Hematopoietic multipotent progenitor cell (in vitro differentiated cells): ENCODE results near the gene TPGS2. TPM values are rescaled to one million over a fixed set of nuclear protein-coding genes. Genes with fewer than 3 reads are reported as not detected.
"Not testable (repeated sequence)": the region's sequence is repeated elsewhere in the genome, so short reads cannot be mapped to it uniquely, and the experiment has no call there.

Experiments used
- DNase-seq, 3 donors: peaks; one replicate each; pipeline ENCODE4 v3.0.0-alpha.2; 2011 to 2015; ENCODE audit warnings: low read depth in 2 of 3, low spot score in 2 of 3
- total RNA-seq: library from RNA; depleted of rRNA; stranded (reverse); fragments of >200 nt; gene quantifications from one replicate; pipeline ENCODE4 v1.2.3, GENCODE V29; 2012

The TPGS2 gene
- total RNA-seq, 1 donor: 86.7 TPM

DNA sequence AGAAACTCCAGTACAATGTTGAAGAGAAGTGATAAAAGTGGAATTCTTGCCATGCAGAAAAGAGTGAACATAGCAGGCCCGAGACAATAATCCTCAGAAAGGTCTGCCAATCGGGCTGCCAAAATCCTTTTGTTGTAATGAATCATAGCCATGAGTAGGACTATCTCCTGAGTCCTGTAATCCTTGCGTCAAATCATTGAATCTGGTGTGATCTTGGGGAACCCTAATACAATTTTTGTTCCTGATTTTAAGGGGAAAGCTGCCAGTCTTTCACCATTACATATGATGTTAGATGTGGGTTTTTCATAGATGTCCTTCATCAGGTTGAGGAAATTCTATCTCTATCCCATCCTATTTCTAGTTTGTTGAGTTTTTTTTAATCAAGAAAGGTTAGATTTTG lies 2.2 kb downstream of the TPGS2 start:
- no peak for DNase-seq

DNA sequence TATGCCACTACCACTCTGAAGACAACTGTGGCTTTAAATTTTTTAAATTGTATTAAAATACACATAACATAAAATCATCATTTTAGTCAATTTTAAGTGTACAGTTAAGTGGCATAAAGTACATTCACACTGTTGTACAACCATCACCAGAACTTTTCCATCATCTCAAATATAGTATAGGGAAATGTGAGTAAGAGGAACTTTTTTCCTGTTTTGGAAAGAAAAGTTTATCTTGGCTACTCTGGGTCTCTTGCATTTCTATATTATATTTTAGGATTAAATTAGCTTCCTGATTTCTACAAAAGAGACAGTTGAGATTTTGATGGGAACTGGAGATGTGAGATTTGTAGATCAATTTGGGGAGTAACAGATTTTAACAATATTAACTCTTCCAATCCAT lies 3.3 kb downstream of the TPGS2 start:
- no peak for DNase-seq

DNA sequence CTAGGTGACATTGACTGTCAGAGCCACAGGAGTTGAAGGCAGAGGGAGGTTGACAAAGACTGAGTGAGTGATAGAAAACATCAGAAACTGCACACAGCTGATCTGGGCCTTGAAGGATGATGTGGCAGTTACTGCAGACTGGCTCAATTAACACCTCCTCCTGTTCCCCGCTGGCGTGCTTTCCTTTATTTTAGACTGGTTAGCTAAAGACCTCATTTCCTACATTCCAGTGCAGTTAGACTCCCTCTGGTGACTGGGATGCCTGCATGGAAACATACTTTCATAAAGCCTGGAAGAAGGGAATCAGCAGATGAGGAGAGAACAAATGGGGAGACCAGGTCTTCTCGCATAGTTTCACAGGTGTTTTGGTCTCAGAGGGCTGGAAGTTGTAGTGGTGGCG lies 7.1 kb downstream of the TPGS2 start:
- no peak for DNase-seq

DNA sequence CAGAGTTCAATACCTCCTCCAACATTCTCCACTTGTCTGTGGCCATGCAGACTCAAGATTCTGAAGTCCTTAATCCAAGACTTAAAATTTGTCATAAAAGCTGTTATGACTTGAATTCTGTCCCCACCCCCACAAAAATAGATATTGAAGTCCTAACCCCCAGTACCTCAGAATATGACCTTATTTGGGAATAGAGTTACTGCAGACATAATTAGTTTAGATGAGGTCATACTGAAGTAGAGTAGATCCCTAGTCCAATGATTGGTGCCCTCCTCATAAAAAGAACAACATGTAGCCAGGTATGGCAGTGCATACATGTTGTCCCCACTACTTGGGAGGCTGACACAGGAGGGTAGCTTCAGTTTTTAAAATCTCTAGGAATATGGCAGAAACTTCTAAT lies 9.2 kb downstream of the TPGS2 start:
- DNase-seq: no peak

DNA sequence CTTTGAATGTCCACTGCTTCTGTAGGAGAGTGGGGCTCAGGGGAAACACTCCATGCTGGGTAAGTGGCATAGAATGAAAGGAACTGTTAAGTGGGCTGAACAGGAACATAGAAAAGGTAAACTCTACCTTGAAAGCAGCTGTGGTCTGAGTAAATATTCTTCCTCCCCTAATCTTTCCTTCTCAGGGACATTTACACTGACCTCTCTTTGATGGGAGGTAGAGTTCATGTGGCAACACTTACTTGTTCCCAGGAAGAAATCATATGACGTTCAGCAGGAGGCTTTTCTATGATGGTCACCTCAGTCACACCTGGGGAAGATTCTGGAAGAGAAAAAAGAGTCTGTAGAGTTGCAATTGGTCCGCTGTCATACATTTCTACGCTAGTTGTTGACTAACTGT lies 10.2 kb downstream of the TPGS2 start:
- no peak for DNase-seq

DNA sequence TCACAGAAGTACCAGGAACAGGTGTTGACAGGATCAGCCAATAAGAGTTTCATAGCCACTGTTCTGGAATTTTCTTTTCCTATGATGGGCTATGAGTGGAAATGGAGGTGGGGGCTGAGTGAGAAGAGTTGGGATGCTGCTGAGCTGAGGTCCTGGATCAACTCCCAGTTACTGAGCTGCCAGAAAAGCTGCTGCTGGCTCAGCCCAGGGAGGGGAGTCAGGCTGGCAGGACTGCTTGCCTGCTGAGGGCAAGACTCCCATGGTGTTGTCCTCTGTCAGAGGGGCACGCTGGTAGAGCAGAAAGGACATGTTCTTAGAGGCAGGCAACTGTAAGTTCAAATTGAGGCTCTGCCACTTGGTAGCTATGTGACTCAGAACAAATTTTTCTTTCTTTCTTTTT lies 11.8 kb downstream of the TPGS2 start:
- DNase-seq: no peak

DNA sequence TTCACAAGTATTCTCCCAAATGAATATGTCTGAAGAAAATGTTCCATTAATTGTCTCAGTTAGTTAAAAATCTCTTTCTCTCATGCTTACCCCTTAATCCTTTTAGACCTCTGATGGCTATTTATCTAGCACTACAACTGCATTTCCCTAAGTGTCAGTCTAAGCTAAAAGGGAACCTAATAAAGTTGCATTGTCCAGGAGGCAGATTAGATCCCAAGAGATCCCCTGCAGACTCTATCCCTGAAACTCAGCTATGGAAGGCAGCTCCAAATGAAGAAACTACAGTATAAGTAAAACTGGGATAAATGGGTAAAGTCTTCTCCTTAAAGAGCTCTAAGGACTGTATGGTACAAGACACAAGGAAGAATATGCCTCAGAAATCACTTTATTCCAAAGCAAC lies 12.7 kb downstream of the TPGS2 start:
- not testable (repeated sequence) for DNase-seq

DNA sequence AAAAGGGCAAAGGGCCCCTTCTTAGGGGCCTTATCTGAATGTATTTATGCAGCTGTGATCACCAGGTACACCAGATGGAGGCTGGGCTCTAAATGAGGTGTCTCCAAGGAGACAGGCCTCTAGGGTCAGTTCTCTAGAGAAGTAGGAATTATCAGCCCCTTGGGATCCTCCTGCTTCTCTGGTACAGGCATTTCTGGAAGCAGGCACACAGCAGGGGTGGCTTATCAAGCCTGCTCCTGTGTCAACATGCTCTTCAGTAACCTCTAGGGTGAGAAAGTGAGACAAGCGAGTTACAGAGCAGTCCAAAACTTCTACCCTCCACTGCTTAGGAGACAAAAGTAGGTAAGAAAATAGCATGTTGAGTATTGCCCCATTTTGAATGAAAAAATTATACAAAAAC lies 13.8 kb downstream of the TPGS2 start:
- DNase-seq: no peak

DNA sequence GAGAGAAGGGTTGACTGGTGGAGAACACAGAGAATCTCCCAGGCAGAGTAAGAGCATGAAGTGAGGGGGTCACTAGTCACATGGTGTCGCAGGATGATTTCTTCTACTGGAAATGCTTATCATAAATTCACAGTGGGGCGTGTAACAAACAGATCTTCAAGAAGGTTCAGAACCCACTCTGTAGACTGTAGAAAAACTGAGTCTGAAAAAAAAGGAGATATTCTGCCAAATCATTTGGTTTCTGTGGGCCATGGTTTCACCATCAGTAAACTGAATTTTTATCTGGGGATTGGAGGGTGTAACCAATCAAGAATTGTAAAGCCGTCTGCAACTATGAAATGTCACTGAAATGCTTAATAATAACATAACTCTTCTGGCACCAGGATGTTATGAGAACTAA lies 15.0 kb downstream of the TPGS2 start:
- no peak for DNase-seq

DNA sequence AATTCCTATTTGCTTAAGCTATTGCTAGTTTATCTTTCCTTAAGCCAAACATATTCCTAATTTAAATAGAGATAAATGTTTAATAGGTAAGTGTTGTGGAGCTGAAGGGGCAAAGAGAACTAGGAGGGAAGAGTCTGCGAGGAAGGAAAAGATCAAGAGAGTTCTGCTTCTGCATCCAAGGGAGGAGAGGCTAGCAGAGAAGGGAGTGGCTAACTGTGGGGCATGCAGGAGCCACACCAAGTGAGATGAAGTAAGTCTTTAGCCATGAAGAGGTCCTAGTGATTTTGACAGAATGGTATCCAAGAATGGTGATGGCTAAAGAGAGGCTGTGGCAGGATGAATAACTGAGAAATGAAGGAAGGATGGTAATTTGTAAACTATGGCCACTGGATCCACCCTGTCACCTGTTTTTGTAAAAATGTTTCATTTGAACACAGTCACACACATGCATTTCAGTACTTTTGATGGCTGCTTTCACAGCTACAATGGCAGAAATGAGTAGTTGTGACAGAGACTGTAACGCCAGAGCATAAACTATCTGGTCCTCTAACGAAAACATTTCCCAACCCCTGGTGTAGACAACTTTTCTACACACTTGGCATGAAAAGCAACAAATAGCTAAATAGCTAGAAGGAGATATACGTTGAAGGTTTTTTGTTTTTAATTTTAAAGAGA lies 15.6 kb downstream of the TPGS2 start:
- DNase-seq: no peak

DNA sequence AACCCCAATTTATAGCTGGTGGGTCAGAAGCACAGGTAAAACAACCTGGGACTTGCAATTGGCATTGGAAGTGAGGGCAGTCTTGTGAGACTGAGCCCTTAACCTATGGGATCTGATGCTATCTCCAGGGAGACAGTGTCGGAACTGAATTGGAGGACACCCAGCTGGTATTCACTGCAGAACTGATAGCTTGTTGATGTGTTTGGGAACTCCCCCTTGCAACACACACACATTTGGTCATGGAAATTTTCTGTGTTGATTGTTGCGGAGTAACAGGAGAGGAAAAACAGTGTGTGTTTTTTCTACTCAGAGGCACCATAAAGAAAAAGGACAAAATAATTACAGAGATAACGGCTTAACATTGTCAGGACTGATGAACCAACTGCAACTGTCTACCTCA lies 16.1 kb downstream of the TPGS2 start:
- DNase-seq: no peak

DNA sequence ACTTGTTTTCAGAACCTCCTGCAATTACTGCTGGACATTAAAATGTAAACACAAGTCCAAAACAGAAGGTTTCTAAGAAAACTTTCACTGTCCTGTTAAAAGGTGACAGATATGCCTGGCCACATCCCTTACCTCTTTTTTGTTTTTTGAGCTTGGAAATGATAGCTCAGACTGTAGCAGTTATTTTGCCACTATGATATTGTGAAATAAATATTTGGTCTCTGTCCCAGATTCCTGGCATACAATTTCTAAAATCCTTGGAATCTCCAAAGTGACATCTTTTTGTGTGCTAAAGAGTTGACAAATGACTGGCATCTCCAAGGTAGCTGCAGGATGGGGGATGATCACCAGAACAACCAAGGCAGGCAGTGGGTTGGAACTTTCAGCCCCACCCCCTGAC lies 16.8 kb downstream of the TPGS2 start:
- DNase-seq: no peak

DNA sequence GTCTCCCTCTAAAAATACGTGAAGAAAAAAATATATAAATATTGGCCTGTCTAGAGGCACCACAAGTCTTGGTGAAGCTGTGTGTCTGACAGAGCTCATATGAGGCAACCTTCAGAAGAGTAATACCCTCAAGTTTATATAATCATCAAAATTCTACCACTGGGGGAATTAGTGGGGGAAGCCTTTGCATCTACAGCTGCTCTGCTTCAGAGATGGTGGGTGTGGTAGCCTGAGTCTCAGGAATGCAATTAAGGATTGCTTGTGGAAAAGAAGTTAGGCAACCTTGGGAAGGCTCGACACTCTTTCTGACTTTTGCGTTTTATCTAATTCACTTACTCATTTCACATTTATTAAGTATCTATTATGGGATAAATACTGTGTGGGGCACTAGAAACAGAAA lies 17.4 kb downstream of the TPGS2 start:
- DNase-seq: no peak

DNA sequence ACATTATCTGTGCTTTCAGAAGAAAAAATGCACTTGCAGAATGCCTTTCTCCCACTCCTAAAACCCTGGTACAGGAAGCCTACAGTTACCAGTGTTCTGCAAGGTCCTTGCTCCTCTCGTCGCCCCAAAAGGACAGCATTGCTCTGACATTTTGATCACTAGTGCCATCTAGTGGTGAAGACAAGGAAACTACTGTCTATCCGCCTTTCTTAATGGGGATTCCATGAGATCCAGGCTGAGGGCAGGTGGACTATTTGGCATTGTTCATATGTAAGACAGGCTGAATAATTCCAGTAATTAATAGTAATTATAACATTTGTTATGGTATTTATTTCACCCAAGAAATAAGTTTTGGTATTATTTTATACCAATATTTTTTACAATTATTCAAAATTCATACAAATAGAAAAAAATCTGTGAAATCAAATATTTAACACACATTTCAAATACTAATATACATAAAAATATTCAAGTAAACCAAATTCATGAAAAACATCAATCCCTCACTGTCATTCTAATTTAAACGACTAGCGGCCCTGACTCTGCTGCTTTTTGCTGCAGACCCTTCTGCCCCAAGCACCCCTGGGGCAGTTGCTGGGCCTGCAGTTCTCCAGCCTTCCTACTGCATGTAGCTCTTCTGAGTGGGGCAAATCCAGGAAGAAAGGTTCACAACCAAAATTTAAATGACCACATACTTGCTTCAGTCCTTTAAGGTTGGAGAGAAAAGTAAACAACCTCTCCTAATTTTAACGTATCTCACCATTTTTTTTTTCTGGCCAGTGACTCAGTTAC lies 19.0 kb downstream of the TPGS2 start:
- DNase-seq: peak; percentile 23 to 74 (median 55)

DNA sequence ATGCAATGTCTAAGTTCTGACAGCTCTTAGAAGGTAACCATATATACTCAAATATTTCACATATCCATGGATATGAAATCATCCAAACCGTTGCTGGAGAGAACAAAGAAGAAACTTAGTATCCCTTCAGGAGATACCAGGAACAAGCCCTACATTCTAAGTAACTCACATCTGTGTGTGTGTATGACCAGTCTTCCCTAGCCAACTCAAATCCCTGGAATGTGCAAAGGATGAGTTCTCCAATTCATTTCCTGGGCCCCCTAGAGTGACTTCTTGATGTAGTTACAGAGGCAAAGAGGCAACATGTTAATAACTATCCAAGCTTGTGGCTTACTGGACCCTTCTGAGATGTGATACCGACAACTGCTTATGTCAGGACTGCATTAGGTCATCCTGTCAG lies 20.1 kb downstream of the TPGS2 start:
- no peak for DNase-seq

DNA sequence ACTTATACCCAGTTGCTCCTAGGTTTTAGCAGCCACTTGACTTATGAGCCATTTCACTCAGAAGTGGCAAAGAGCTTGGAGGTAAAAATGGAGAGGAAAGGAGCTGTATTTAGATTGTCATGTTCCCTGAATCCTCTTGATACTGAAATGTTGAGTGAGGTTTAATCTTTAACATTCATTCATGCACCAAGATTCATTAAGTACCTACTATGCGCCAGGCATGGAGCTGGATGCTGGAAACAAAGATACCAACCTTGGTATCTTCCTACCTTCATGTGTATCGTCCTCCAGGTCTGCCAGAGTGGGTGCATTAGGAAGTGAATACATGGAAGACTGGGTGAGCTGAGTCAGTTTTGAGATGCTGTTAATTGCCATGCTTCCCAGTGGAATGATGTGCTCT lies 23.7 kb downstream of the TPGS2 start:
- DNase-seq: no peak

DNA sequence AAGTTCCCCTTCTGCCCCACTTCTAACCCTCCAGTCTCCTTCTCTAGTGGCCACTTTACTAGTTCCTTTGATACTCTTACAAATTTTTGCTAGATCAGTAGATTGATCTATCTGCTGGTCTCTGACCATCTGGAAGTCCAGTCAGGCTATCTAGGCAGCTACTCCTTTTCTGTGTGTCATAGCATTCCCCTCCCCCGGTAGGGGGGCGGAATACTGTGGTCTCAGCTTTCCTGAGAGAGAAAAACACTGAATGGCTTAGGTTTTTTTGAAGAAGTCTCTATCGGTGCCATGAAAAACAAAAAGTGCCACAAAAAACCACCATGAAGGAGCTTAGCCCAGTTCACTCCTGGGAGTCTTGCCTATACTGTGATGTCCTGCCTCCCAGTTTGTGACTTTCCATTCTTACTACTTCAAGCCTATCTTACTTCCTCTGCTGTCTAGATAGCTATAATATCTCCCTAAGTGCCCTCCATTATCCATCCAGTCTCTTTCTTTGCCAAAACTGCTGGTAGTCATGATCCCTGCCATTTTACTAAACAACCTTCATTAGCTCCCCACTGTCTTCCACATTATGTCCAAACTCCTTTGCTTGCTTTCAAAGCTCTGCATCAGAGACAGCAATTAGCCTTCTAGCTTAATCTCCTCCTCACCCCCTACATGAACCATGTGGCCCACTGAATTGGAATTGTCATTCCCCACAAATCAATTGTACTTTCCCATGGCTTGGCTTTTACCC lies 29.9 kb downstream of the TPGS2 start:
- DNase-seq: no peak

DNA sequence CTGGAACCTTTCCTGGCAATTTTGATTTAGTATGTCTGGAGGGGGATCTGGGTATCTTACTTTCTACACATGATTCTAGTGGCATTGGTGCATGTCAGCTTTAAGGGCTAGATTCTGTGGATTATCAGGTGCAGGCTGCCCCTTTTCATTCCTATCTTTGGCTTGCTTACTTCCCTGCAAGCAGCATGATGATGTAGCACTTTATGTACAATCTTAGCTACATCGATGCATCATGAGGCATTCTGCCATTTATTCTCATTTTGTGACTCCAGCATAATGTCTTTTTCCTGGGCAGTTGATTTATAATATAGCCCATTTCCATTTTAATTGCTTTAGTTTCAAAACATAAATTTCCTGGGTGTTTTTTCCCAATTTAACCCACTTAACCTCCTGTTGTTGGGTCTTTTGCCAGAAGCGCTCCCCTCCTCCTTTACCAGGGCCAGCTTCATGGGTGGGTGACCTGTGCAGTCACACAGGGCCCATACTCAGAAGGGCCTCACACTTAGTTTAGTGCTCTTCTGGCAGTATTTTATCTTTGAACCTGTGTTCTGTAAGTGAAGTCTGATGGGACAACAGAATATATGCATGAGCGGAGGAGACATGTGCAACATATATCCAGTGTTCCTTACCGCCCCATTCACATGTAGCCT lies 36.0 kb downstream of the TPGS2 start:
- no peak for DNase-seq

DNA sequence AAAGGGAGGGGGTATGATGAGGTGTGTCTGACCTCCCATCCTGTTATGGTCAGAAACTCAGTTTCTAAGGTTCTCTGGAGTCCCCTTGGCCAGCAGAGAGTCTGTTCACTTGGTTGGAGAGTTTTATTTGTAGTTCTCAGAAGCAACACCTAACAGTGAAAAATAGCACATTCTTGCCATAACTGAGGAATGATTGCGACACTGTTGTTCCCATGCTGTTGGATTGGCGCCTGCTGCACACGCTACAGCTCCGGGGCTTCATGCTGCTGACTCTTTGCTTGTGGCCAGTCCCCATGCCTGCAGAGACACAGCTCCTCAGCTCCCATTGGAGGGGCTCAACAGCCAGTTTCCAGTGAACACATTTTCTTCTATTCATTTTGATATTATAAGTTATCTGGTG lies 42.1 kb downstream of the TPGS2 start:
- DNase-seq: no peak

DNA sequence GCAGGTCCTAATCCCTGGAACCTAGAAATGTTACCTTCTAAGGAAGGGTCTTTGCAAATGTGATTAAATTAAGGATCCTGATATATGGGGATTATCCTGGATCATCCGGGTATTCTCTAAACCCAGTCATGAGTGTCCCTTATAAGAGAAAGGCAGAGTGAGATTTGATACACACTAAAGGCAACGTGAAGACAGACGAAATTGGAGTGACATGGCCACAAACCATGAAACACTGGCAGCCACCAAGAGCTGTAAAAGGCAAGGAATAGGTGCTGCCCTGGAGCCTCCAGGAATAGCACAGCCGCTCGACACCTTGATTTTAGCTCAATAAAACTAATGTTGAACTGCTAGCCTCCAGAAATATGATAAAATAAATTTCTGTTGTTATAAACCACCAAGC lies 45.0 kb downstream of the TPGS2 start:
- no peak for DNase-seq

DNA sequence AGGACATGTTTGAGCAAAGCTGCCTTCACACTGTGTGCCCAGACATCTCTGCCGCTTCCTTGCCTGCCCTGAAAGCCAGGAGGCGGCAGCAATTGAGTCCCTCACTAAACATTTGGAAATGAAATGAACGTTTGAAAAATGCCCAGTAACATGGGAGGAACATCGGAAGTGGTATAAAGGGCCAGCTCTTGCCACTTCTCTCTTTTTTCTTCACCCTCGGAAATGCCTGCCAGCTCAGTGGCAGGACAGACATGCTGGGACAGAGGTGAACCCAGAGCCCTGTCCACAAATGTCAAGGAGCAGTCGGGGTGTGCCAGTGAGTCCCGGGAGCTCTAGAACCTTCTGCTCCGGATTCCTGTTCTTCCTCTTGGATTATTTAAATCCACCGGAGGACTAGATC lies 46.1 kb downstream of the TPGS2 start:
- DNase-seq: no peak
